Stimulated activated CD8-positive, alpha-beta memory T cell treated with anti-CD3 and anti-CD28 coated beads, Interleukin-15, amount 100 ng/mL, for 24 hours (primary cell): ENCODE measurements around the gene TUBGCP4.

Experiments used
- DNase-seq: peaks from one replicate; pipeline ENCODE4 v3.0.0-alpha.2; 2020; ENCODE audit warnings: low read depth

Gene TUBGCP4

DNA sequence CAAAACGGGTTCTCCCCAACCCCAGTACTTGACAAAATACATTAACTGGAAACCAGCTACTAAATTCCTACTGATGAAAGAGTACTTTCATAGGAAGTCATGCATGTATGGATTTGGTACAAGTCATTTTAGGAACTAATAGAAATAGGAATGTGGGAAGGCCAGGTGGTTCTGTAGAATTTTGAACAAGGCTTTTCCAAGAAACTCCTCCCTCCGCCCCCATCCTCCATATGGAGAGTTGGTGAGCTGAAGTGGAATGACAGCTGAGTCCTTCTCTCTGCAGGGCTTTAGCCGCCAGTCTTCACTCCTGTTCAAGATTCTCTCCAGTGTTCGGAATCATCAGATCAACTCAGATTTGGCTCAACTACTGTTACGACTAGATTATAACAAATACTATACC, 33.2 kb downstream of the TUBGCP4 start:
- DNase-seq = no peak

DNA sequence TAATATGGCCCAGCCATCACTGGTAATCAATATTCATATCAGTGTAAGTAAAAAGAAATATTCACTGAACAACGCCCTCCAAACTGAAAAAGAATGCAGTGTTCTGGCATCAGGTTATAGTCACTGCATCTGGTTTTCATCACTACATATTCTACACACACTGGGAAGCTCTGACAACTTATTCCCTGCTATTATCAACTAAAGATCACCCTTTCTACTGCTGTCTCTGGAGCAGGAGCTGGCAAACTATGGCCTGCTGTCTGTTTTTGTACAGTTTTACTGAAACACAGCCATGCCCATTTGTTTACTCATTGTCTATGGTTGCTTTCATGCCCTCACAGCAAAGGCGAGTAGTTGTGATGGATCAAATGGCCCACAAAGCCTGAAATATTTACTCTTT, 35.3 kb downstream of the TUBGCP4 start:
- no peak for DNase-seq

DNA sequence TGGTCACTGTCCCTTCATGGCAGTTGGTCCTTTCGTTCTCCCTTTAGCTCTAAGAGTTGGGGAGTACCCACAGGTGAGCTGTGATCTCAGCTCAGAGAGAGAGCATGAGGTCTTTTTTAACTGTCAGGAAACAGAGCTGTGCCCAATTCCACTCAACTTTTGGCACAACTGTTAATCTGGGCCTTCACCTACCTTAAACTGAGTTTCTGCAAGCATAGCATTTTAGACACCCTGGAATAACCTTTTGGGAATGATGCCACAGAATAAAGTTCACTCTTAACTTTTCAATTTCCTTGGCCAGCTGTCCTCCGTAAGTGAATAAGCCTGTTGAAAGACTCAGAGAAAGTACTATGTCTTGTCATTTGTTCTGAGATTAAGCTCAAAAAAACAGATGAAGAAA, 35.9 kb downstream of the TUBGCP4 start:
- no peak for DNase-seq

DNA sequence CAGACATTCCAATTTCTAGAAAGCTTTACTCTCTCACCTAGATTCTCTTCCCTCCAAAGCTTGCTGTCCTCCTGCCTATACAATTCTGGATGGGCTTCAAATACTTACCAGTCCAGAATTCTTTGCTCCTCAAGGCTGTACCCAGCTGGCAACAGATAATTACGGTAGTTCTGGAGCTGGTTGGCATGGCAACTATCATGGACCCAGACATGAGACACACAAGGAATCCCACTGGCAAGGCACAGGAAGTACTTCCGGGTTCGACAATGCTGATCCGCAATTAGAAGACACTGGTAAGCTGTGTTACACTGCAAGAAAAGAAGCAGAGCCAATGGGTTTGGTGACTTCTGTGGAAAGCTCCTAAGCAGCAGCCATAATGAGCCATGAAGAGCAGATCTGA, 37.9 kb downstream of the TUBGCP4 start:
- no peak for DNase-seq

DNA sequence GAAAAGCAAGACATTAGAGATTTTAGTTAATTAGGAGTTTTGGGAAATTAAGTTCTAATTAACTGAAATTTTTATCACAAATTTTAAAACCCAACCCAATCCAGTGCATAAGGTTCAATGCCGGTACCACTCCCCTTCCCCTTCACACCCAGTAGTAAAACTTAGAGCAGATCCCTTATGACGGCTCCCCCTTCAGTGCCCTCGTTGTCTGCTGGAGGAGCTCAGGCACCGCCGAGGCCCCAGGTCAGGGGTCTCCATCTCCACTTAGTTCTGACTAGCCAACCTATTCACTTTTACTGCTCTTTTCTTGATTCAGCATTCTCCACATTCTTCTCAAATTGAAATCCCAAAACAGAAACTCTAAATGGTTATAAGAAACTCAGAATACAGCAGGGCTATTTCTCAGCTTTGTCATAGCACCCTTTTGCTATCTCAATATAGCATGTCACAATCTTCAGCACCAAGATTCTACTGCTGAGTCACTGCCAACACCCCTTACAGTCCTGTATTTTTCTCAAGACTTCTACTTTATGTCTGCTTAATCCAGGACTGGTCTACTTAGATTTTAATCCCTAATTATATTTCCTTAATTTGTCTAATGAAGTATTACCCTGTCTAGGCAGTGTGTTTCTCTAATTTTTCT, 39.8 kb downstream of the TUBGCP4 start:
- no peak for DNase-seq

DNA sequence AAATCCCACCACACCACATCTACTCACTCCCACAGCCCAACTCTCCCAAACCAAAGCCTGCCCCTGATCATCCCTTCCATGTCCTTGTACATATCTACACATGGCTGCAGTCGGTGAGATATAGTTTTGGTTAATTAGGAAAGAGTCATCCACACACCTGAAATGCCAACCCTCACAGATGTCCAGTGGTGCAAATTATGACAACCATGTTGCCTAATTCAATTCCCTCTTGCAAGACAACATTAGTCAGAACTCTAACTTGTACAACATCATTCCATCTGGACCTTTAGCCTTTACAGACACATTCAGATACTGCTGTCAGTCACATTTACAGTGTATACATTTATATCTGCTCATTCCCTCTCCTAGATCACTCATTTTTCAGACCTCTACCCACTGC, 41.2 kb downstream of the TUBGCP4 start:
- no peak for DNase-seq

DNA sequence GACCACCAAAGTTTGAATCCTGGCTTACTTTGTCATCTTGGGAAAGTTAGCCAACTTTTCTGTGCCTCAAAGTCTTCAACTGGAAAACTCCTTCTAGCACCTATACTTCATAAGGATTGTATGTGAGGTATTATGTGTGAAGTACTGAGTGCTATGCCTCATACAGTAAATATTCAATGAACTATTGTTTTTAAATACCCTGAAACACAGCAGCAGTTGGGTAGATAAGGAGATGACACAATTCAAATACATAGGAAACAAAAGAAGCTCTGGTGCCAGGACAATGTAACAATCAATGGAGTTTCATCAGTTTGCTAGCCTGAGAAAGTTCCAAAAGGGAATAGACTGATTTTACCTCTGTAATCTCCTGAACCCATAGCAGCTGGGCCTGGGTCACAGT, 43.3 kb downstream of the TUBGCP4 start:
- DNase-seq = no peak

DNA sequence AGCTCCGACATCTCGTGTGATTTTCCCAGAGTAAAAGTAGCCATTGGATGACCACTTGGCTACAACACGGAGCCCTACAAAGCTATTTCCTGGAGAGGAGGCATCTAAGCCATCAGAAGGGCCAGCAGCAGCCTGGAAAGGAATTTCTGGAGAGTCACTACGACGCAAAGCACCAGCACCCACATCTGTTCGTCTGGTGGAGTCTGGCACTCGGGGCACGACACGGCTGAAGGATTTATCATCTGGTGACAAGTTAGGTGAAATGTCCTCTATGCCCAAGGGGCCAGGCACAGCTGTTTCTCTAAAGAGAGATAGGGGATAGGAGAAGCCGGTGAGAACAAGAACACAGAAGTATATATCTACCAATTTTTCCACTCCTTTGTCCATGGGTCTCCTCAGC, 49.5 kb downstream of the TUBGCP4 start:
- no peak for DNase-seq

DNA sequence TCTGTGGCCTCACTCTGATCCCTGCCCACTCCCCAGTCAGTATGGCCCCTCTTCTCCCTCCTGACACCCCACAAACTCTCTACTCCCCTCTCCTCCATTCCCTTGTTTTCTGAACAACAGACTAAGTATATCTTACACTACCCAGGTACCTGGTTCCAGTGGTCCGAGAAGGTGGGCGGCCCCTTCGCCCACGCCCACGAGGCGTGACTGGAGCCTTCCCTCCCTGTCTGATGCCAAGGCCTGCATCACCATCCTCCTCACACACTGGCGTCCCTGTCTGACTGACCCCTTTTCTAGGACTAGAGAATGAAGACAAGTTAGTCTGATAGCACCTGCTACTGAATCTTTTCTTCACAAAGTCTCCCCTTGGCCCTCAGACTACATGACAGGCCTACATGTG, 50.0 kb downstream of the TUBGCP4 start:
- no peak for DNase-seq

DNA sequence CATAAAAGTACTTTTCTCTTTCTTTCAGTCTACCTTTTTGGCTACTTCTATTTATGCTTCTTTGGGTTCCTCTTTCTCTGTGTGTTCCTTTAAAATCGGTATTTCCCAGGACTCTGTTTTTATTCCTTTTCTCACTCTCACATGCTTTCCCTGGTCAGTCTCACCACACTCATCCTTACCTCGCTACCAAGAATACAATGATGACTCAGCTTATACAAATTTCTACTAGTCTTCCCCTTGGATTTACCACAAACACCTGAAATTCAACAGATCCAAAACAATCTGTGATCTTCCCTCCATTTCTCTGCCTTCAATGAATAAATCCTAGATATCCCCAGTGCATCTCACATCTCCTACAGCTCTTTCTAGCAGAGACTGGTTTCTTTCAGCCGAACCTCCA, 52.9 kb downstream of the TUBGCP4 start:
- DNase-seq = no peak

DNA sequence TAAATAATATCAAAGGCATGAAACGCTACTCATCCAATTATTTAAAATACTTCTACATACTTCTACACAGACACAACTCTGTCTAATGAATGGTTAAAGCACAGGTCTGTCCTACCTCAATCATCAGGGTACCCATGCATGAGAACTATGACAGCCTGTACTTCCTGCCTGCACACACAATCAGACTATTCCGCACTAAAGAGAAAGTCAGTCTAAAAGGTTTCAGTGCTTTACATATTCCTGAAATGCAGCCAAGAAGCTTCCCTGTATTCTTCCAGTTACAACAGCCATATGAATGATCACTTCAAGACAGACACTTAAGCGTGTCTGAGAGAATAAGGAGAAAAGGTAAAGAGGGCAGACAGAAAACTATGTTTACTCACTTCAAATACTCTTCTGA, 58.8 kb downstream of the TUBGCP4 start:
- no peak for DNase-seq

DNA sequence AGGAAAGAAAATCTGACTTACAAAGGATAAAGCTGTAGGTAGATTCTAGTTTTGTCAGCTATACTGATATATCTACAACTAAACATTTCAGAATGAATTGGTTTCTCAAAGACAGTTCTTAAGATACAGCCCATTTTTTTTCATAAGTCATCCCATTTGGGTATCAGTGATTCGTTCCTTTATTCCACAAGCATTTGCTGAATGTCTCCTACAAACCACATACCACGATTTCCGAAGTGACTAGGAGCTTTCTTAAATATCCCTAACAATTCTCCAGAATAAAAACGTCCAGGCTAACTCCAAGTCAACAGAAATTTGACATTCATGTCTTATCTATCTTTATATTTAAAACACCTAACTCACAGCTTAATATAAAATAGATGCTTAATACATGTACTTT, 62.3 kb downstream of the TUBGCP4 start:
- no peak for DNase-seq

DNA sequence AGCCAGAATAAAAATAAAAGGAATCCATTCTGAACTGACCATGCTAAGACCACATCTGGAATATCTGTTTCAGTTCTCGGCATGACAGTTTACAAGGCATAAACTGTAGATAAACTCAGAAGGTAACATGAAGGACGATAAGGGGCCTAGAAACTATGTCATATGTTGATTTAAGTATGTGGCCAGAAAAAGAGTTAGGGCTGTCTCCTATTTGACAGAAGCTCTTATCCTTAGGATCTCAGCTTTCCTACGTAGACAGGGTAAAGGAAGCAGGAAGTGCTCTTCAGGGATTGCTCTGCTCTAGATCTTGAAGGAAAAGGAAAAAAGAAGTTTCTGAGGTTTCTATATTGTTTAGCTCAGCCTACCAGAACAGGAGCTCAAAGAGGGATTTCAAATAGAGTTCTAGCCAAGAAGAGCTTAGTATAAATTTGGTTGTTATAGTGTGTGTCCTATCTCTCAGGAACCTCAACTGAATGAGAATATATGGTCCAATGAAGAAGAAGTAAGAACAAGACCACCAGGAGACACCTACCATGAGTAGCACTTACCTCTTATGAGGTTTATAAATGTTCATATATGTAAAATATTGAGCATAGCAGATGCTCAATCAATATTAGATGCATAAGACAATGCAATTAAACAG, 62.9 kb downstream of the TUBGCP4 start:
- no peak for DNase-seq

DNA sequence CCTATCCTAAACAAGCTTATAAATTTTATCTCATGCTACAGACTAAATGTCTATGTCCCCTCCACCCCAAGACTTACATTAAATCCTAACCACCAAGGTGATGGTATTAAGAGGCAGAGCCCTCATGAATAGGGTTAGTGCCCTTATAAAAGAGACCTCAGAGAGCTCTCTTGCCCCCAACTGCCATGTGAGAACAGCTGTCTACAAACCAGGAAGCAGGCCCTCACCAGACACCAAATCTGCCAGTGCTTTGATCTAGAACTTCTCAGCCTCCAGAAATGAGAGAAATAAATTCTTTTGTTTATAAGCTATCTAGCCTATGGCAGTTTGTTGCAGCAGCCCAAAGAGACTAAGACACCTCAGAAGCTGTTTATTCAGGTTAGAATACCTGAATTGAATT, 63.5 kb downstream of the TUBGCP4 start:
- DNase-seq = no peak

DNA sequence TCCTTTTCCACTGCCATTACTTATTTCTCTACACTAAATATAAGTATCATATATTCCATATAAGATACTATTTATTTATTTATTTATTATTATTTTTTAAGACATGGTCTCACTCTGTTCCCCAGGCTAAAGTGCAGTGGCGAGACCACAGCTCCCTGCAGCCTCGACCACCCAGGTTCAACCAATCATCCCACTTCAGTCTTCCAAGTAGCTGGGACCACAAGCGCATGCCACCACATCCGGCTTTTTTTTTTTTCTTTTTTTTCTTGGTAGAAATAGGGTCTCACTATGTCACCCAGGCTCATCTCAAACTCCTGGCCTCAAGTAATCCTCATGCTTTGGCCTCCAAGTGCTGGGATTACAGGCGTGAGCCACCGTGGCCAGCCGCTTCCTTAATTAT, 65.5 kb downstream of the TUBGCP4 start:
- DNase-seq = no peak

DNA sequence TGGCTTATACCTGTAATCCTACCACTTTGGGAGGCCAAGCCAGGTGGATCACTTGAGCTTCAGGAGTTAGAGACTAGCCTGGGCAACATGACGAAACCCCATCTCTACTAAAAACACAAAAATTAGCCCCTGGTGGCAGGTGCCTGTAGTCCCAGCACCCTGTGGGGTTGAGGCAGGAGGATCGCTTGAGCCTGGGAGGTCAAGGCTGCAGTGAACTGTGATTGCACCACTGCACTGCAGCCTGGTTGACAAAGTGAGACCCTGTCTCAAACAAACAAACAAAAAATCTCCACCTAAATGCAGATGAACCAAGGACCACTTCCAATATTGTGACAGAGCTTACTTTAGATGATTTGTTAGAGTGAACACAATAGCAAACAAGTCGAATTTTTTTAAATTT, 68.4 kb downstream of the TUBGCP4 start:
- no peak for DNase-seq

DNA sequence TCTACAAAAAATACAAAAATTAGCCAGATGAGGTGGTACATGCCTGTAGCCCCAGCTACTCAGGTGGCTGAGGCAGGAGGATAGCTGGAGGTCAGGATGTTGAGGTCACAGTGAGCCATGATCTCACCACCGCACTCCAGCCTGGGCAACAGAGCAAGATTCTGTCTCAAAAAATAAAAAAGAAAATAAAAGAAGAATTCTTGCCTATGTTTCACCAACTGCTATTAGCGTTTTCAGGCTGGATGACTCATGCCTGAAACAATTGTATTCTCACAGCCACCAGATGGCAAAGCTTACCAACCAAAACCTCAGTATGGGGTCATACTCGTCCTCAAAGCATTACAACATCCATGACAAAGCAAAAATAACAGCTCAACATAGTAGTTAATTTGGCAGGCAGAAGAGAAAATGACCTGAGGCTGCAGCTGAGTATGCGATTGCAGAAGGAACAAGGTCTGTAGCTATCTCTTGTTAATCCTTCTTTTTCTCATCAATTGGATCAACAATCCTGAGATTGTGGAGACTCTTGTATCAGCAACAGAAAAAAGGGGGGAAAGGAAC, 69.9 kb downstream of the TUBGCP4 start:
- no peak for DNase-seq

DNA sequence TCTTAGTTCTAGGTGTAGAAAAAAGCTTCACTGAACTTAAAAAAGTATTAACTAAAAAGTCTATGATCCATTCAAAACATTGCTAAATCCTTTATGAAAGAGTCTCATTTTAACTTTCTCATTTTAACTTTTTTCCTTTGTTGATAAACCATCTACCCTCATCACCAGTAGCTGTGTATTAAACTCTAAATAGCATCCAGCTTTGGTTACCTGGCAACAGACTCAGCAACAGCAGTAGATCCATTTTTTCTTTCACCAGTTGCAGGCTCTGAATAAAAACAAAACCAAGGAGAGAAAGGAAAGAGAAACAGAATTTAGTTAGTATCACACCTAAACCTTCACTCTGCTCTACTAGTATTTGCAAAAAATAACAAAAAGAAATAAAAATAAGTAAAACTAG, 70.4 kb downstream of the TUBGCP4 start:
- DNase-seq = no peak

DNA sequence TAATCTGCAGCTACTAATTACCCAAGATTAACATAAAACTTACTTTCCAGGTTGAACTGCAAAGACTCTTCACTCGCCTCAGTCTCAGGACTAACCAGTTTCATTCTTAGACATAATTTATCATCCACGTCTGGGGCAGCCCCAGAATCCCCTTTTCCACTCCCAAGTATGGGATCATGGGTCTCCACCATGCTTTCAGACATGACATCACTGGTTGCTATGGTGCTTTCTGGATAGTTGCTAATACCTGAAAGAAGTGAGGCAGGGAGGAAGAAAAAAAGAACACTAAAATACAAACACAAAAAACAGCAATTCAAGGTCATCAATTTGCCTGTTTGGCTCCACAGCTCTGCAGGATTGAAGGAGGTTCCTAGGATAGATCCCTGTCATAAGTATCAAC, 75.4 kb downstream of the TUBGCP4 start:
- DNase-seq = no peak

DNA sequence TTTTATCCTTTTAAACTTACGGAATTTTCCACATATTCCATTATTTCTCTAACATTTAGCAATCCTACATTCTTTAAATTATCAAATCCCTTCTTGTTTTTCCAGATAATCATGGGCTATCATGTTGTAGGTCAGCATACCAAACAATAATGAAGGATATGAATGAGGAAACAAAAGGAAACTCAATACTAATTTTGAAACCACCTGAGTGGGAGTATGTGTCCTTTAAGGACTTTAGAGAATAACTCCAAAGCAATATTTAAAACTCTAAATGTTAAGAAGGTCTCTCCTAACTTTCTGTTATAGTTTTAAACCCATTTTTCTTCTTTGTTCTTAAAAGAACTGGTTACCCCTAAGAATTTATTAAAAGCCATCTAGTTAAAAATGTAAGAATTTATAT, 79.1 kb downstream of the TUBGCP4 start:
- DNase-seq = no peak
